Esophagus muscularis mucosa (tissue), 2 donors: ENCODE results near the gene USP5.

Experiments
- EP300 ChIP-seq: sonication (generic); formaldehyde crosslinking; IDR thresholded peaks from one replicate; pipeline ENCODE4 v1.6.1; 2017; ENCODE audit warnings: antibody characterized with exemption
- POLR2A ChIP-seq: fragments of 450-650 bp; IDR thresholded peaks from one replicate; pipeline ENCODE4 v1.6.1; 2017; ENCODE audit warnings: antibody characterized with exemption, moderate library complexity, mild to moderate bottlenecking, low read depth

GRCh38 chr12:6840761-6841515, 11.0 kb upstream of the USP5 start, which contains the start of gene GNB3:
- no peak for TF ChIP-seq EP300
- no peak for TF ChIP-seq POLR2A
